Activated CD8-positive, alpha-beta T cell treated with anti-CD3 and anti-CD28 coated beads for 36 hours (primary cell): Measurements from ENCODE around the gene TUSC2. TPM values are rescaled to one million over a fixed set of nuclear protein-coding genes. Genes with fewer than 3 reads are reported as not detected.

Experiments used
- ATAC-seq: fragments of 200-7000 bp; cut with Tn5 transposase; one replicate; pipeline ENCODE4 v1.10.0; 2021; ENCODE audit warnings: mild to moderate bottlenecking, moderate library complexity
- CTCF ChIA-PET: fragments of 350-600 bp; sonication (Branson Sonifier 250); formaldehyde crosslinking; loops from one replicate; lab custom pipeline; 2021; ENCODE audit warnings: antibody characterized with exemption; lab: Charles Lee
- POLR2A ChIA-PET: fragments of 350-600 bp; sonication (Branson Sonifier 250); formaldehyde crosslinking; loops from one replicate; lab custom pipeline; 2021; ENCODE audit warnings: antibody characterized with exemption; lab: Charles Lee
- DNase-seq: peaks from one replicate; pipeline ENCODE4 v3.0.0-alpha.2; 2020
- H3K27ac Mint-ChIP-seq: one replicate; pipeline ENCODE4 v1.8.0; 2021; ENCODE audit warnings: mild to moderate bottlenecking, mixed read lengths
- H3K27me3 Mint-ChIP-seq: one replicate; pipeline ENCODE4 v1.8.0; 2021; ENCODE audit warnings: mixed read lengths
- H3K36me3 Mint-ChIP-seq: one replicate; pipeline ENCODE4 v1.8.0; 2021; ENCODE audit warnings: low read depth, mixed read lengths
- H3K4me1 Mint-ChIP-seq: one replicate; pipeline ENCODE4 v1.8.0; 2021; ENCODE audit warnings: low read depth, mixed read lengths
- H3K4me3 Mint-ChIP-seq: one replicate; pipeline ENCODE4 v1.8.0; 2021; ENCODE audit warnings: mild to moderate bottlenecking, moderate library complexity, mixed read lengths
- H3K9me3 Mint-ChIP-seq: one replicate; pipeline ENCODE4 v1.8.0; 2021; ENCODE audit warnings: mixed read lengths
- intact Hi-C: fragments of 100-400 bp; cut with micrococcal nuclease; formaldehyde crosslinking; loops from one replicate; pipeline ENCODE4 v1.10.0; 2022
- total RNA-seq, 2 experiments: library from RNA; stranded (reverse); gene quantifications; one replicate each; pipeline ENCODE4 v1.2.3, GENCODE V29; 2021
- TF ChIP-seq, protein P1 (sequence below): fragments of 200-600 bp; IDR thresholded peaks from one replicate; pipeline ENCODE4 v1.8.0; 2022; ENCODE audit warnings: antibody characterized with exemption, mild to moderate bottlenecking

The TUSC2 gene
- total RNA-seq, 2 experiments from 2014 or later = 16.7 to 19.5 TPM

DNA sequence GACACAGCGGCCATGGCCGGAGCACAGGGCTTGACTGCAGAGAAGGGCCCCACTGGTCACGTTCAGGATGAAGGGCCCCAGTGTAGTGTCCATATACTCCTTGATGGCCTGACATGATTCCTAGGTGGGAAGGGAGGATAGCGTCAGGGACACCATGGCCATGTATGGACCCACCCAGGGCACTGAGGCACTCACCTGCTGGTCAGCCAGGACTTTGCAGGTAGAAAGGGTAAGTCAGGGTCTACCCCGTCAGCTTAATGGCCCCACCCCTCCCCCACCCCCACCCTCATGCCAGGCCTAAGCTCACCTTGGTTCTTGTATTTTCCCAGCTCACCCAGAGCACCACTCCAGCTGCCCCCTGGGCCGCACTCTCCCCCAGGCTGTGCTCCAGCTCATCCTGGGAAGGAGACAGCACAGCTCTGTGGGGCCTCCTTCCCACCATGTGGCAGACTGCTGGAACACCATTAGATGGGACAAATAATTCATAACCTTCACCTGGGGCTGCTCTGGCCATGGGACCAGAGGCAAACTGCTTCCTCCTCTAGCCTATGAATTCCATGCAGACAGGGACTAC, 27.3 kb downstream of the TUSC2 start:
- peaks cover 23% of the 10 kb centered on the region for H3K4me1 Mint-ChIP-seq
- H3K9me3 Mint-ChIP-seq = no peaks in the 10 kb centered on the region
- peak overlapping the region; percentile 98 for H3K27ac Mint-ChIP-seq
- TF ChIP-seq, protein P1, sequence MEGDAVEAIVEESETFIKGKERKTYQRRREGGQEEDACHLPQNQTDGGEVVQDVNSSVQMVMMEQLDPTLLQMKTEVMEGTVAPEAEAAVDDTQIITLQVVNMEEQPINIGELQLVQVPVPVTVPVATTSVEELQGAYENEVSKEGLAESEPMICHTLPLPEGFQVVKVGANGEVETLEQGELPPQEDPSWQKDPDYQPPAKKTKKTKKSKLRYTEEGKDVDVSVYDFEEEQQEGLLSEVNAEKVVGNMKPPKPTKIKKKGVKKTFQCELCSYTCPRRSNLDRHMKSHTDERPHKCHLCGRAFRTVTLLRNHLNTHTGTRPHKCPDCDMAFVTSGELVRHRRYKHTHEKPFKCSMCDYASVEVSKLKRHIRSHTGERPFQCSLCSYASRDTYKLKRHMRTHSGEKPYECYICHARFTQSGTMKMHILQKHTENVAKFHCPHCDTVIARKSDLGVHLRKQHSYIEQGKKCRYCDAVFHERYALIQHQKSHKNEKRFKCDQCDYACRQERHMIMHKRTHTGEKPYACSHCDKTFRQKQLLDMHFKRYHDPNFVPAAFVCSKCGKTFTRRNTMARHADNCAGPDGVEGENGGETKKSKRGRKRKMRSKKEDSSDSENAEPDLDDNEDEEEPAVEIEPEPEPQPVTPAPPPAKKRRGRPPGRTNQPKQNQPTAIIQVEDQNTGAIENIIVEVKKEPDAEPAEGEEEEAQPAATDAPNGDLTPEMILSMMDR = no peak
- peaks cover 1% of the 10 kb centered on the region for H3K36me3 Mint-ChIP-seq
- H3K27me3 Mint-ChIP-seq = no peaks in the 10 kb centered on the region
- ATAC-seq = no peak
- POLR2A ChIA-PET = interaction anchor here (0.9 to 1.8 kb wide), 3 partner anchors 19 to 40 kb away, joined by 3 to 6 read pairs (median 3); partner anchors contain the start of gene RASSF1
- intact Hi-C loops = no loop called here
- no peak for DNase-seq
- CTCF ChIA-PET = interaction anchor here (1.2 to 1.5 kb wide), 2 partner anchors 29 to 65 kb away, joined by 4 read pairs; no protein-coding TSS in a partner anchor
- peak overlapping the region; percentile 99 for H3K4me3 Mint-ChIP-seq

DNA sequence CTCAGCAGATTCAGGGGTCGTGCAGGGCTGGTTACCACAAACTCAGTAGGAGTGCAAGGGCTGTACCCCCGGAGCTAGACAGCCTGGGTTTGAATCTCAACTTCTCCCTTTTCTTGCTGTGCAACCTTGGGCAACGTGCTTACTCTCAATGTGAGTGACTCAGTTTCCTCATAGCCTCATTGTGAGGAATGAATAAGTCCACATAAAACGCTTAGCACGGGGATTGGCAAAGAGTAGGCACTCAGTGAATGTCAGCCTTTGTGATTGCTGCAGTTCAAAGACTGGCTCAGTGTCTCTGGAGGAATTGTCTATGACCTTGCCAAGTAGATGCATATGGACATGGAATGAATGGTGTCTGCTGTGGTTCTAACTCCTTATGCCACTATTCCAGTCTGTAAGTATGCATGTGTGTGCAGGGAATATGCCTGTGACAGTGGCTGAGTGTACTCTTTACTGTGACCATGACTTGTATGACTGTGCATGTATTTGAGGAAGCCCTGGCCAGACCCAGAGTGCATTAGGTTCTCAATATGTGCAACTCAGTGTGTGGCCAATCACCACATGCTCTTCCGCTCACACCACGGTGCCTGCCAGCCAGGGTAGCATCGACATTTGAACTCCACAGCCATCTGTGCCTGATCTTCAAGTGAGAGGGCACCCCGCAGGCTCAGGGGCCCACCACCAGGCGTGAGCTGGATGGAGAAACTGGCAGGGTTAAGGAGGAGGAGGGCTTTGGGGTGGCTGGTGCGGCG, 27.9 kb downstream of the TUSC2 start:
- no peaks in the 10 kb centered on the region for H3K9me3 Mint-ChIP-seq
- ChIA-PET POLR2A (interaction anchor here (0.6 to 3.1 kb wide), 11 partner anchors 10 to 370 kb away, joined by 3 to 14 read pairs (median 3); partner anchors contain the start of genes CYB561D2, MON1A, NPRL2 and RASSF1), CTCF (interaction anchor here (0.8 to 1.9 kb wide), 14 partner anchors 9 to 105 kb away, joined by 3 to 8 read pairs (median 4); partner anchors contain the start of genes LSMEM2, RASSF1 and TUSC2)
- H3K27me3 Mint-ChIP-seq = no peaks in the 10 kb centered on the region
- intact Hi-C loops = no loop called here
- H3K36me3 Mint-ChIP-seq = peaks cover 1% of the 10 kb centered on the region
- peaks cover 23% of the 10 kb centered on the region for H3K4me1 Mint-ChIP-seq
- TF ChIP-seq, protein P1 = no peak
- H3K4me3 Mint-ChIP-seq = peak overlapping the region; percentile 99
- H3K27ac Mint-ChIP-seq = peak overlapping the region; percentile 98
- DNase-seq (peak; percentile 42), ATAC-seq (no peak)

DNA sequence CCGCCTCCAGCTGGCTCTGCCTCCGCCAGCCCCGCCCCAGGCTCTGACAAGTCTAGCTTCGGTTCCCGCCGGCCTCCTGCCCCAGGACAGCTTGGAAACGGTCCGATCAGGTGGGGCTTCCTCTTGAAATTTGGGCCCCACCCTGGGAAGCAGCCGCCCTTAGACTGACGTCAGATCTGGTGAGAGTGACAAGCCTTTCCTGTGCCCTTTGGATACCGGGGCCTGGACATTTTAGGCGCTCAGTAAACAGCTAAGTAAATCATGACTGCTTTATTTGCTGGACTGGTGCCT, 28.4 kb downstream of the TUSC2 start:
- ChIA-PET POLR2A (interaction anchor here (0.6 to 3.1 kb wide), 15 partner anchors 10 to 370 kb away, joined by 3 to 14 read pairs (median 3); partner anchors contain the start of genes CYB561D2, LSMEM2, MON1A and NPRL2), CTCF (interaction anchor here (0.8 to 1.9 kb wide), 15 partner anchors 9 to 105 kb away, joined by 3 to 8 read pairs (median 4); partner anchors contain the start of genes LSMEM2, RASSF1 and TUSC2)
- ATAC-seq (no peak), DNase-seq (no peak)
- peaks cover 19% of the 10 kb centered on the region for H3K4me1 Mint-ChIP-seq
- H3K4me3 Mint-ChIP-seq = peak overlapping the region; percentile 99
- H3K9me3 Mint-ChIP-seq = no peaks in the 10 kb centered on the region
- peaks cover 1% of the 10 kb centered on the region for H3K36me3 Mint-ChIP-seq
- no peaks in the 10 kb centered on the region for H3K27me3 Mint-ChIP-seq
- intact Hi-C loops = no loop called here
- peak overlapping the region; percentile 98 for H3K27ac Mint-ChIP-seq
- TF ChIP-seq, protein P1 = no peak

DNA sequence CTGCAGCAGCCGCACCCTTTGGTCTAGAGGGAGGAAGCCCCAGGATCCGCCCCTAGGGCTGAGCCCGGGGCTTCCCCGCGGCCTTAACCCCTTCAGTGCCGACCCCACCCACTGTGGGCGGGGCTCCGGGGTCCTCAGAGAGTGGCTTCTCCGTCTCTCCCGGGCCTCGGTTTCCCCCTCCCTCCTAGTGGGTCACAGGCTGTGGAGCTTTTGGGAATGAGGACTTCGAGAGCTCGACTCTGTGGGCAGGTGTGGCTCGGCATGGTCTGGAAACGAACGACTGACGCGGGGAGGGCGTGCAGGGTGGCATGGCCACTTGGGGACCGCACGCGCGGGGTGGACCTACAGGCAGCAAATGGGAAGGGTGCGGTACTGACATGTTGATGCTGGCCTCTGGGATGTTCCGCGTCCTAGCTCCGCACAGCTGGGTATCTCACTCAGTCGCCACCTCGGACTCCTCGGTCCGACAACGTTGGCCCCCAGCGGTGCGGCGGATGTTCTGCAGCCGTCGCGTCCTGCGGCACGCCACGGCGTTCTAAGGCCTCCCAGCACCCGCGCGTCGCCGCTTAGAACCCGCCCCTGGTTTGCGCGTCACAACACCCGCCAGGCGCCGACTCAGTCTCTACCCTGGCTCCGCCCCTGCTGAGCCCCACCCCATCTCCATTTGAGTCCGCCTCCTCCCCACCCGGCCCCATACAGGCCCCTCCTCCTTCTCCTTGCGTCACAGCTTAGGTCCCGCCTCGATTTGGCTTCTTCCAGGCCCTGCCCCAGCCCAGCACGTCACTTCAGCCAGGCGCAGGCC, 29.0 kb downstream of the TUSC2 start, which contains the start of the genes HYAL3 and NAA80:
TSS of gene HYAL3 (minus strand) at position 570 of the 802 bp plus-strand sequence. CDS start 3,803 bp downstream, outside the sequence.
TSS of gene NAA80 (minus strand) at position 570 of the 802 bp plus-strand sequence. CDS start 1,942 bp downstream, outside the sequence.
- POLR2A ChIA-PET = interaction anchor here (0.6 to 3.1 kb wide), 18 partner anchors 9 to 269 kb away, joined by 3 to 14 read pairs (median 4); partner anchors contain the start of genes CYB561D2, LSMEM2, NPRL2 and RASSF1
- H3K4me3 Mint-ChIP-seq = peak within 1 kb of the TSS; percentile 99
- ATAC-seq (peak; percentile 92), DNase-seq (peak; percentile 100)
- peaks cover 1% of the 10 kb centered on the region for H3K36me3 Mint-ChIP-seq
- no peaks in the 10 kb centered on the region for H3K9me3 Mint-ChIP-seq
- CTCF ChIA-PET = interaction anchor here (0.8 to 1.9 kb wide), 18 partner anchors 9 to 104 kb away, joined by 3 to 8 read pairs (median 4); partner anchors contain the start of genes LSMEM2, RASSF1 and TUSC2
- intact Hi-C loops = no loop called here
- no peaks in the 10 kb centered on the region for H3K27me3 Mint-ChIP-seq
- peak within 1 kb of the TSS; percentile 98 for H3K27ac Mint-ChIP-seq
- TF ChIP-seq, protein P1 = peak; percentile 65
- H3K4me1 Mint-ChIP-seq = peaks cover 17% of the 10 kb centered on the region
